BJ (cell line): ENCODE measurements around the gene RTKN2. TPM values are rescaled to one million over a fixed set of nuclear protein-coding genes. Genes with fewer than 3 reads are reported as not detected.

Experiments
- CTCF ChIA-PET: fragments of 350-600 bp; formaldehyde crosslinking; extraction: SDS; loops from one replicate; lab custom pipeline; 2021; ENCODE audit warnings: antibody characterized with exemption, inconsistent platforms; lab: Yijun Ruan, JAX
- POLR2A ChIA-PET: fragments of 300-600 bp; sonication (Branson Sonifier 250); formaldehyde crosslinking; extraction: SDS; loops from one replicate; lab custom pipeline; 2021; ENCODE audit warnings: antibody characterized with exemption; lab: Charles Lee
- DNase-seq: peaks from one replicate; pipeline ENCODE4 v3.0.0-alpha.2; 2011; ENCODE audit warnings: low read depth
- H3K27me3 ChIP-seq: 2 replicates; pipeline ENCODE4 v1.6.0; 2011; ENCODE audit warnings: low read length; ENCODE audit not compliant: control insufficient read depth, insufficient read depth
- H3K36me3 ChIP-seq: 2 replicates; pipeline ENCODE4 v1.5.1; 2011; ENCODE audit warnings: low read length; ENCODE audit not compliant: control insufficient read depth, insufficient read depth
- H3K4me3 ChIP-seq: 2 replicates; pipeline ENCODE4 v1.5.1; 2011; ENCODE audit warnings: low read depth, mild to moderate bottlenecking, control low read depth, low read length
- polyA plus RNA-seq: library from polyadenylated mRNA; depleted of rRNA; stranded (reverse); fragments of >200 nt; gene quantifications from 2 replicates; pipeline ENCODE4 v1.2.3, GENCODE V29; 2011
- TF ChIP-seq, protein P1 (sequence below): IDR thresholded peaks from 2 replicates; pipeline ENCODE4 v1.5.1; 2011; ENCODE audit warnings: low read depth, mild to moderate bottlenecking, control low read depth, inconsistent platforms, low read length, moderate library complexity; ENCODE audit not compliant: insufficient read depth

The RTKN2 gene
- polyA plus RNA-seq, 1 experiment: 1.5 TPM

GRCh38 chr10:62195675-62195926, 73.0 kb downstream of the RTKN2 start:
- TF ChIP-seq, protein P1, sequence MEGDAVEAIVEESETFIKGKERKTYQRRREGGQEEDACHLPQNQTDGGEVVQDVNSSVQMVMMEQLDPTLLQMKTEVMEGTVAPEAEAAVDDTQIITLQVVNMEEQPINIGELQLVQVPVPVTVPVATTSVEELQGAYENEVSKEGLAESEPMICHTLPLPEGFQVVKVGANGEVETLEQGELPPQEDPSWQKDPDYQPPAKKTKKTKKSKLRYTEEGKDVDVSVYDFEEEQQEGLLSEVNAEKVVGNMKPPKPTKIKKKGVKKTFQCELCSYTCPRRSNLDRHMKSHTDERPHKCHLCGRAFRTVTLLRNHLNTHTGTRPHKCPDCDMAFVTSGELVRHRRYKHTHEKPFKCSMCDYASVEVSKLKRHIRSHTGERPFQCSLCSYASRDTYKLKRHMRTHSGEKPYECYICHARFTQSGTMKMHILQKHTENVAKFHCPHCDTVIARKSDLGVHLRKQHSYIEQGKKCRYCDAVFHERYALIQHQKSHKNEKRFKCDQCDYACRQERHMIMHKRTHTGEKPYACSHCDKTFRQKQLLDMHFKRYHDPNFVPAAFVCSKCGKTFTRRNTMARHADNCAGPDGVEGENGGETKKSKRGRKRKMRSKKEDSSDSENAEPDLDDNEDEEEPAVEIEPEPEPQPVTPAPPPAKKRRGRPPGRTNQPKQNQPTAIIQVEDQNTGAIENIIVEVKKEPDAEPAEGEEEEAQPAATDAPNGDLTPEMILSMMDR: no peak
- Histone ChIP-seq H3K36me3 (no peaks in the 10 kb centered on the region), H3K27me3 (no peaks in the 10 kb centered on the region), H3K4me3 (no peak overlapping the region)
- DNase-seq: no peak
- CTCF ChIA-PET: interaction anchor here (1.3 kb wide), 1 partner anchor 48 kb away, joined by 3 read pairs; no protein-coding TSS in a partner anchor
- POLR2A ChIA-PET: no interaction called here

- DNase-seq: no peak
- POLR2A ChIA-PET: no interaction called here
- Histone ChIP-seq H3K36me3 (no peaks in the 10 kb centered on the region), H3K27me3 (no peaks in the 10 kb centered on the region), H3K4me3 (no peak overlapping the region)
- TF ChIP-seq, protein P1: no peak
- CTCF ChIA-PET: interaction anchor here (1.3 kb wide), 1 partner anchor 49 kb away, joined by 3 read pairs; no protein-coding TSS in a partner anchor
These were observed 73.5 kb downstream of the RTKN2 start for GRCh38 chr10:62194924-62195674.

- Histone ChIP-seq H3K27me3 (no peaks in the 10 kb centered on the region), H3K36me3 (no peaks in the 10 kb centered on the region), H3K4me3 (no peak overlapping the region)
- ChIA-PET POLR2A (interaction anchor here (0.6 kb wide), 1 partner anchor 91 kb away, joined by 3 read pairs; no protein-coding TSS in a partner anchor), CTCF (interaction anchor here (0.6 kb wide), 1 partner anchor 941 kb away, joined by 3 read pairs; no protein-coding TSS in a partner anchor)
- no peak for DNase-seq
- TF ChIP-seq, protein P1: no peak
These were observed 75.2 kb downstream of the RTKN2 start for GRCh38 chr10:62193479-62193878.

GRCh38 chr10:62189131-62189530, 79.5 kb downstream of the RTKN2 start:
- no peak for DNase-seq
- ChIA-PET POLR2A (interaction anchor here (0.7 kb wide), 1 partner anchor 13 kb away, joined by 3 read pairs; no protein-coding TSS in a partner anchor), CTCF (interaction anchor here (0.6 kb wide), 1 partner anchor 60 kb away, joined by 4 read pairs; no protein-coding TSS in a partner anchor)
- H3K4me3 ChIP-seq: no peak overlapping the region
- no peaks in the 10 kb centered on the region for H3K36me3 ChIP-seq
- TF ChIP-seq, protein P1: no peak
- no peaks in the 10 kb centered on the region for H3K27me3 ChIP-seq

DNA sequence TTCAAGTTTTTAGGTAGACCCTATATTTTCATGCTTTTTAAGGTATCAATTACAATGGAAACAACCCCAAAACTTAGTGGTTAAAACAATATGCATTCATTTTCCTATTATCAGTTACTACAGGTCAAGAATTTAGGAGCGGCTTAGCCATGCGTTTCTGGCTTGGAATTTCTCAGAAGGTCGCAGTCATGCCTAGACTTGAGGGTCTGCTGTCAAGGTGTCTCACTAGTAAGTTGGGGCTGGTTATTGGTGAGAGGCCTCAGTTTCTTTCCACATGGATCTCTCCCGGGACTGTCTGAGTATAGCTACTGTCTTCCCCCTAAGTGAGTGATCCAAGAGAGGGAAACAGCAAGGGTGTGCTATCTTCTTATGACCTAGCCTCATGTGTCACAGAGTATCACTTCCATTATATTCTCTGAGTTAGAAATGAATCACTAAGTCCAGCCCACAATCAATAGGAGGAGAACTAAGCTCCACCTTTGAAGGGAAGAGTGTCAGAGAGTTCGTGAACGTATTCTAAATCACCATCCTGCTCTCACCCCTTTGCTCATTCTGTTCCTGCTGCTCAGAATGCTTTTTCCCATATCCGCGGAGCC, 80.5 kb downstream of the RTKN2 start:
- CTCF ChIA-PET: interaction anchor here (1.3 kb wide), 1 partner anchor 22 kb away, joined by 3 read pairs; no protein-coding TSS in a partner anchor
- no peak for DNase-seq
- no peaks in the 10 kb centered on the region for H3K36me3 ChIP-seq
- TF ChIP-seq, protein P1: no peak
- H3K27me3 ChIP-seq: no peaks in the 10 kb centered on the region
- POLR2A ChIA-PET: no interaction called here
- no peak overlapping the region for H3K4me3 ChIP-seq
